Measurements from ENCODE around the gene RRM2. TPM values are rescaled to one million over a fixed set of nuclear protein-coding genes. Genes with fewer than 3 reads are reported as not detected.

RRM2 gene
- total RNA-seq, 1 experiment from 2014 or later: 129 TPM

DNA sequence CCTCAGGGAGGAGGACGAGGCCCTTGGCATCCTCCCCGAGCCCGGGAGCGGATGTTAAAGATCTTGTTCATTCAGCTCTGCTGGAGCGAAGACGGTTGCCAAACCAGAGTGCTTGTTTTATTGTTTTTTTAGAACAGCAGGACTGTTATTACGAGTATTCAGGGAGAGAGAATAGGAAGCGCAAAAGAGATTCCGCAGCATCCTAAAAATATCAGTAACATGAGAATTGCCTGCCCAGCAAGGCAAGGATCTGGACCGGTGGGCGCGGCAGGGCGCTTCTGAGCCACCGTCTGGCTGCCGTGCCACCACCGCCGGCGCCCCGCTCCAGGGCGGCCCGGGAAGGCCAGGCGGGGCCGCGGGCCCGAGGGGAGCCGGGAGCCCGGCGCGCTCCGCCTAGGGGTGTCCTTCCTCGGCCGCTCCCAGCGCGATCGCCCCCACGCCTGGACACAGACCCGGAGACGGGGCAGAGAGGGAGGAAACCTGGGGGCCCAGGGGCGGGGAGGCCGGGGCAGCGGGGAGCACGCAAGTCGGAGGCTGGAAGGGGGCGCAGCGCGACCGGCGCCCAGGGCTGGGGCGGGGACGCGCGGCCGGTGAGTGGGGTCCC is 43.2 kb upstream of the RRM2 start:
- POLR2A ChIA-PET: interaction anchor here (1.0 kb wide), 2 partner anchors 16 to 236 kb away, joined by 3 read pairs; partner anchors contain the start of gene TAF1B
- TF ChIP-seq CREM (CRISPR knock-in tag; IDR thresholded peaks at IDR 0.05) (no peak), TEAD4 (CRISPR knock-in tag; IDR thresholded peaks at IDR 0.05) (no peak), ZNF423 (CRISPR knock-in tag; IDR thresholded peaks at IDR 0.05) (peak; percentile 22; the same call in 1 of the 2 replicates), ZNF671 (CRISPR knock-in tag; IDR thresholded peaks at IDR 0.05) (no peak), ZBTB21 (CRISPR knock-in tag; IDR thresholded peaks at IDR 0.05; ENCODE audit: borderline replicate concordance) (no peak)

DNA sequence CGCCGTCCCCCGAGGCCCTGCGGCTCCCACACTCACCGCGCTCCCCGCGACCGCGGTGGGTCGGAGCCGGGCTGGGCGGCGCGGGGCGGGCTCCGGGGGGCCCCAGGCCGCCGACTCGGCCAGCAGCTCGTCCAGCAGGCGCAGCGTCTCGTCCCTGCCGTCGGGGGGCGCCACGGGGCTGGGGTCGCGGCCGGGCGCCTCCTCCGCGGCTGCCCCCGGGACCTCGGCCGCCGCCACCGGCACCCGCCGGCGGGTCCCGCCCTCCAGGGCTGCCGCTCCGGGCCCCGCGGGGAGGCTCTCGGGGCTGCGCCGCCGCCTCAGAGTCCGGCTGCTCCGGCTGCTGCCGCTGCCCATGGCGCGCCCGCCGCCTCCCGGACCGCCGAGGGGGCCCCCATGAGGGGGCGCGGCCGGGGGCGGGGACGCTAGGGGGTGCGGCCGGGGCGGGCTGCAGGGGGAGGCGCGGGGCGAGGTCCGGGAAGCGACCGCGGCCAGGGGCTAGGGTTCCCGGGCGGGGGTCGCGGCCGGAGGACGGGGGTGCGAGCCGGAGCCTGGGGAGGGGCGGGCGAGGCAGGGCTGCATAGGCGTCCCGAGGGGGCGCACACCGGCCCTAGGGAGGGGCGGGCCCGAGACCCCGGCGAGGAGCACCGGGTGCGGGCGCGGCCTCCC is 42.5 kb upstream of the RRM2 start, which contains the start of gene CYS1:
Gene CYS1 (minus strand): TSS at position 542 of the 666 bp plus-strand sequence. CDS start 188 bp downstream, at position 354.
- Mint-ChIP-seq H3K4me1 (peaks cover 18% of the 10 kb centered on the region), H3K36me3 (no peaks in the 10 kb centered on the region; the same call in 1 of the 2 replicates), H3K9me3 (no peaks in the 10 kb centered on the region), H3K4me3 (peak within 1 kb of the TSS; percentile 86), H3K27me3 (ENCODE audit: low read depth) (peaks cover 59% of the 10 kb centered on the region), H3K27ac (no peak within 1 kb of the TSS)
- no peak for TF ChIP-seq ZNF396 (CRISPR knock-in tag; IDR thresholded peaks at IDR 0.05; ENCODE audit: borderline replicate concordance)
- TF ChIP-seq, protein P1, sequence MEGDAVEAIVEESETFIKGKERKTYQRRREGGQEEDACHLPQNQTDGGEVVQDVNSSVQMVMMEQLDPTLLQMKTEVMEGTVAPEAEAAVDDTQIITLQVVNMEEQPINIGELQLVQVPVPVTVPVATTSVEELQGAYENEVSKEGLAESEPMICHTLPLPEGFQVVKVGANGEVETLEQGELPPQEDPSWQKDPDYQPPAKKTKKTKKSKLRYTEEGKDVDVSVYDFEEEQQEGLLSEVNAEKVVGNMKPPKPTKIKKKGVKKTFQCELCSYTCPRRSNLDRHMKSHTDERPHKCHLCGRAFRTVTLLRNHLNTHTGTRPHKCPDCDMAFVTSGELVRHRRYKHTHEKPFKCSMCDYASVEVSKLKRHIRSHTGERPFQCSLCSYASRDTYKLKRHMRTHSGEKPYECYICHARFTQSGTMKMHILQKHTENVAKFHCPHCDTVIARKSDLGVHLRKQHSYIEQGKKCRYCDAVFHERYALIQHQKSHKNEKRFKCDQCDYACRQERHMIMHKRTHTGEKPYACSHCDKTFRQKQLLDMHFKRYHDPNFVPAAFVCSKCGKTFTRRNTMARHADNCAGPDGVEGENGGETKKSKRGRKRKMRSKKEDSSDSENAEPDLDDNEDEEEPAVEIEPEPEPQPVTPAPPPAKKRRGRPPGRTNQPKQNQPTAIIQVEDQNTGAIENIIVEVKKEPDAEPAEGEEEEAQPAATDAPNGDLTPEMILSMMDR (IDR thresholded peaks at IDR 0.05): peak; percentile 36; the same call in 1 of the 2 replicates
- ChIA-PET CTCF (interaction anchor here (0.6 to 4.4 kb wide), 16 partner anchors 9 to 355 kb away, joined by 3 to 53 read pairs (median 4); no protein-coding TSS in a partner anchor), POLR2A (interaction anchor here (1.0 kb wide), 1 partner anchor 15 kb away, joined by 3 read pairs; no protein-coding TSS in a partner anchor)
- DNase-seq (ENCODE audit: low spot score) (peak; percentile 61), ATAC-seq (peak; percentile 62)

More for the DNA sequence above, 43.2 kb upstream of the RRM2 start:
- CTCF ChIA-PET: interaction anchor here (0.6 to 4.4 kb wide), 19 partner anchors 9 to 356 kb away, joined by 3 to 53 read pairs (median 4); partner anchors contain the start of gene KLF11
- Mint-ChIP-seq H3K9me3 (no peaks in the 10 kb centered on the region), H3K4me3 (peak overlapping the region; percentile 86), H3K27ac (no peak overlapping the region), H3K4me1 (peaks cover 16% of the 10 kb centered on the region), H3K27me3 (ENCODE audit: low read depth) (peaks cover 59% of the 10 kb centered on the region), H3K36me3 (no peaks in the 10 kb centered on the region; the same call in 1 of the 2 replicates)
- DNase-seq (ENCODE audit: low spot score) (peak; percentile 36), ATAC-seq (peak; percentile 56)

DNA sequence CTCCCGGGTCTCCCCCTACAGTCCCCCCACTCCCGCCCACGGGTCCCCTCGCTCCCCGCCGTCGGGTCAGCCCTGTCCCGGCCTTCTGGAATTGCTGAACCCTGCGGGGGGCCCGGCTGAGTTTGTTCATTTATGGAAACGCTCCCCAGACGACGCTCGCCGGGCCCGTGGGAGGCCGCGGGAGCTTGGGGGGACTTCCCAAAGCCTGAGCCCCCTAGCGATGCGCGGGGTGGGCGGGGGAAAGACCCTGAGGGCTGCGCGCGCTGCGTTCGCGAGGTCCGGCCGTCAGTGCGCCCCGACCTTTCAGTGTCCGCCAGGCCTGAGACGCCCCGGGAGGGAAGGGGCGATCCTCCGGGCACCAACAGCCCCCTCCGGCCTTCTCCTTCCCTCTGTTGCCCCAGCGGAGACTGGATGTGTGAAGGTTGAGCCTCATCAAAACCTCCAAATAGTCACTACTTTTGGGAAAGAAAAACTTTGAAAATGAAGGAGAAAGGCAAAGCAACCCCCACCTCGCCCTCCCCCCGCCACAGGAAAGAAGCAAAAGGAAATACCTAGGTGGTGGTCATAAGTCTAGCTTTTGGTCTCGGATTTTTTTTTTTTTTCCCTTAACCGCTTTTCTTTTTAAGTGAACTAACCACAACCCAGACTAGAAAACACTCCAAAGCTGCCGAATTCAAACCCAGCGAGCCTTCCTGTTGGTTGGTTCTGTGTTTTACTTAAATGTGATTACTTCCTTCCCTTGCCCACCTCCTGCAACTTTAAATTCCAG is 41.8 kb upstream of the RRM2 start:
- TF ChIP-seq EMX1 (CRISPR knock-in tag; IDR thresholded peaks at IDR 0.05): no peak
- no peak for TF ChIP-seq ZNF416 (CRISPR knock-in tag; IDR thresholded peaks at IDR 0.05)
- TF ChIP-seq, protein P2, sequence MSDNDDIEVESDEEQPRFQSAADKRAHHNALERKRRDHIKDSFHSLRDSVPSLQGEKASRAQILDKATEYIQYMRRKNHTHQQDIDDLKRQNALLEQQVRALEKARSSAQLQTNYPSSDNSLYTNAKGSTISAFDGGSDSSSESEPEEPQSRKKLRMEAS (CRISPR knock-in tag; IDR thresholded peaks at IDR 0.05): no peak
- TF ChIP-seq ATF1 (CRISPR knock-in tag; IDR thresholded peaks at IDR 0.05): no peak
- TF ChIP-seq, protein P3, sequence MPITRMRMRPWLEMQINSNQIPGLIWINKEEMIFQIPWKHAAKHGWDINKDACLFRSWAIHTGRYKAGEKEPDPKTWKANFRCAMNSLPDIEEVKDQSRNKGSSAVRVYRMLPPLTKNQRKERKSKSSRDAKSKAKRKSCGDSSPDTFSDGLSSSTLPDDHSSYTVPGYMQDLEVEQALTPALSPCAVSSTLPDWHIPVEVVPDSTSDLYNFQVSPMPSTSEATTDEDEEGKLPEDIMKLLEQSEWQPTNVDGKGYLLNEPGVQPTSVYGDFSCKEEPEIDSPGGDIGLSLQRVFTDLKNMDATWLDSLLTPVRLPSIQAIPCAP (CRISPR knock-in tag; IDR thresholded peaks at IDR 0.05): no peak
- TF ChIP-seq ZNF263 (CRISPR knock-in tag; IDR thresholded peaks at IDR 0.05; ENCODE audit: low read depth): no peak
- Mint-ChIP-seq H3K4me3 (peak overlapping the region; percentile 64), H3K36me3 (no peaks in the 10 kb centered on the region; the same call in 1 of the 2 replicates), H3K27me3 (ENCODE audit: low read depth) (peaks cover 59% of the 10 kb centered on the region), H3K27ac (no peak overlapping the region), H3K4me1 (peaks cover 18% of the 10 kb centered on the region), H3K9me3 (no peaks in the 10 kb centered on the region)
- ATAC-seq (peak; percentile 13), DNase-seq (ENCODE audit: low spot score) (peak; percentile 33)
- CTCF ChIA-PET: interaction anchor here (1.3 to 4.4 kb wide), 5 partner anchors 9 to 311 kb away, joined by 4 to 53 read pairs (median 8); no protein-coding TSS in a partner anchor
- POLR2A ChIA-PET: interaction anchor here (1.0 kb wide), 1 partner anchor 11 kb away, joined by 5 read pairs; no protein-coding TSS in a partner anchor

DNA sequence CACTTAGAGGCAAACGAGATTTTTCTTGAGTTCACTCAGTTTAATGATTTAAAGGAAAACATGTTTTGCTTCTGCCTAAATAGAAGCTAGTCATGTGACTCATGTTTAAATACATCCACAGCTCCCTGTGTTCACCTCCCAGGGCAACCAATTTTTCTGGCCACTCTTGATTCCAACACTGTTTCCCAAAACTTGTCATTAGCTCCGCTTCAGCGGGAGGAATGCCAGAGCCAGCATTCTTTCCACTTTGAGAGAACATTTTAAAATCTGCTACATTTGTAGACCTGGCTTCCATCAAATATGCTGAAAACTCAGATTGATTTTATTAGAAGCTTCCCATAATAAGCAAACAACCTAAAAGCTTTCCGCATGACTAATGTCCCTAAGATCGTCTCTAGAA is 39.5 kb upstream of the RRM2 start:
- Mint-ChIP-seq H3K4me3 (no peak overlapping the region), H3K27me3 (ENCODE audit: low read depth) (peaks cover 43% of the 10 kb centered on the region), H3K27ac (no peak overlapping the region), H3K9me3 (no peaks in the 10 kb centered on the region), H3K36me3 (no peaks in the 10 kb centered on the region; the same call in 1 of the 2 replicates), H3K4me1 (peaks cover 18% of the 10 kb centered on the region)
- DNase-seq (ENCODE audit: low spot score): no peak
- CTCF ChIA-PET: interaction anchor here (1.0 to 2.7 kb wide), 4 partner anchors 10 to 284 kb away, joined by 3 to 10 read pairs (median 8); no protein-coding TSS in a partner anchor
- no peak for ATAC-seq
- POLR2A ChIA-PET: no interaction called here
- TF ChIP-seq TP53 (CRISPR knock-in tag; IDR thresholded peaks at IDR 0.05): no peak
- no peak for TF ChIP-seq ZBTB21 (CRISPR knock-in tag; IDR thresholded peaks at IDR 0.05; ENCODE audit: borderline replicate concordance)
- no peak for TF ChIP-seq ZNF317 (CRISPR knock-in tag; IDR thresholded peaks at IDR 0.05; ENCODE audit: borderline replicate concordance, low read depth)
- TF ChIP-seq ZNF219 (CRISPR knock-in tag; IDR thresholded peaks at IDR 0.05; ENCODE audit: borderline replicate concordance): no peak
- TF ChIP-seq, protein P4, sequence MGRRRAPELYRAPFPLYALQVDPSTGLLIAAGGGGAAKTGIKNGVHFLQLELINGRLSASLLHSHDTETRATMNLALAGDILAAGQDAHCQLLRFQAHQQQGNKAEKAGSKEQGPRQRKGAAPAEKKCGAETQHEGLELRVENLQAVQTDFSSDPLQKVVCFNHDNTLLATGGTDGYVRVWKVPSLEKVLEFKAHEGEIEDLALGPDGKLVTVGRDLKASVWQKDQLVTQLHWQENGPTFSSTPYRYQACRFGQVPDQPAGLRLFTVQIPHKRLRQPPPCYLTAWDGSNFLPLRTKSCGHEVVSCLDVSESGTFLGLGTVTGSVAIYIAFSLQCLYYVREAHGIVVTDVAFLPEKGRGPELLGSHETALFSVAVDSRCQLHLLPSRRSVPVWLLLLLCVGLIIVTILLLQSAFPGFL (CRISPR knock-in tag; IDR thresholded peaks at IDR 0.05; ENCODE audit: borderline replicate concordance): no peak
- TF ChIP-seq, protein P5, sequence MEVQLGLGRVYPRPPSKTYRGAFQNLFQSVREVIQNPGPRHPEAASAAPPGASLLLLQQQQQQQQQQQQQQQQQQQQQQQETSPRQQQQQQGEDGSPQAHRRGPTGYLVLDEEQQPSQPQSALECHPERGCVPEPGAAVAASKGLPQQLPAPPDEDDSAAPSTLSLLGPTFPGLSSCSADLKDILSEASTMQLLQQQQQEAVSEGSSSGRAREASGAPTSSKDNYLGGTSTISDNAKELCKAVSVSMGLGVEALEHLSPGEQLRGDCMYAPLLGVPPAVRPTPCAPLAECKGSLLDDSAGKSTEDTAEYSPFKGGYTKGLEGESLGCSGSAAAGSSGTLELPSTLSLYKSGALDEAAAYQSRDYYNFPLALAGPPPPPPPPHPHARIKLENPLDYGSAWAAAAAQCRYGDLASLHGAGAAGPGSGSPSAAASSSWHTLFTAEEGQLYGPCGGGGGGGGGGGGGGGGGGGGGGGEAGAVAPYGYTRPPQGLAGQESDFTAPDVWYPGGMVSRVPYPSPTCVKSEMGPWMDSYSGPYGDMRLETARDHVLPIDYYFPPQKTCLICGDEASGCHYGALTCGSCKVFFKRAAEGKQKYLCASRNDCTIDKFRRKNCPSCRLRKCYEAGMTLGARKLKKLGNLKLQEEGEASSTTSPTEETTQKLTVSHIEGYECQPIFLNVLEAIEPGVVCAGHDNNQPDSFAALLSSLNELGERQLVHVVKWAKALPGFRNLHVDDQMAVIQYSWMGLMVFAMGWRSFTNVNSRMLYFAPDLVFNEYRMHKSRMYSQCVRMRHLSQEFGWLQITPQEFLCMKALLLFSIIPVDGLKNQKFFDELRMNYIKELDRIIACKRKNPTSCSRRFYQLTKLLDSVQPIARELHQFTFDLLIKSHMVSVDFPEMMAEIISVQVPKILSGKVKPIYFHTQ (CRISPR knock-in tag; IDR thresholded peaks at IDR 0.05): no peak

Measured in WTC11 (cell line).